A549 (cell line): ENCODE results near the gene ARMC9. TPM values are rescaled to one million over a fixed set of nuclear protein-coding genes. Genes with fewer than 3 reads are reported as not detected.

Experiments used
- ATAC-seq, 2 experiments: fragments of 200-7000 bp in 1 of 2; fragments of >200 bp in 1 of 2; cut with Nextera tagmentation in 1 of 2; cut with Tn5 transposase in 1 of 2; 3 replicates each; pipeline versions ENCODE4 v1.8.0 to v1.9.1; 2018 to 2020; ENCODE audit warnings: mild to moderate bottlenecking in 1 of 2, moderate library complexity in 1 of 2
- CTCF ChIA-PET: fragments of 300-600 bp; sonication (Branson Sonifier 250); formaldehyde crosslinking; extraction: SDS; loops from one replicate; lab custom pipeline; 2021; ENCODE audit warnings: antibody characterized with exemption, inconsistent platforms; lab: Yijun Ruan, JAX
- POLR2A ChIA-PET: fragments of 350-600 bp; formaldehyde crosslinking; extraction: SDS; loops from one replicate; lab custom pipeline; 2021; ENCODE audit warnings: antibody characterized with exemption, inconsistent platforms; lab: Yijun Ruan, JAX
- DNase-seq, 2 experiments: peaks; one replicate each; pipeline versions ENCODE4 v3.0.0 to v3.0.0-alpha.2; 2011 to 2016; ENCODE audit warnings: low read depth in 1 of 2, low spot score in 1 of 2
- FAIRE-seq: peaks from 2 replicates; lab custom pipeline; 2011; peaks lifted over from hg19 to GRCh38; lab: Jason Lieb, UNC
- H3K27ac ChIP-seq, 2 experiments: fragments of >200 bp; sonication (Bioruptor Twin); formaldehyde crosslinking; 3 replicates each; pipeline ENCODE4 v1.5.1; 2016 to 2017
- H3K4me1 ChIP-seq: fragments of >200 bp; sonication (Bioruptor Twin); formaldehyde crosslinking; 3 replicates; pipeline ENCODE4 v1.6.1; 2016
- H3K4me2 ChIP-seq: fragments of >200 bp; sonication (Bioruptor Twin); formaldehyde crosslinking; 3 replicates; pipeline ENCODE4 v1.6.1; 2016
- H3K4me3 ChIP-seq: fragments of >200 bp; sonication (Bioruptor Twin); formaldehyde crosslinking; 3 replicates; pipeline ENCODE4 v1.5.1; 2016
- H3K9me3 ChIP-seq: fragments of >200 bp; sonication (Bioruptor Twin); formaldehyde crosslinking; 3 replicates; pipeline ENCODE4 v1.6.1; 2016
- BCL3 ChIP-seq: fragments of >200 bp; sonication (Bioruptor Twin); formaldehyde crosslinking; IDR thresholded peaks from 3 replicates; pipeline ENCODE4 v1.6.1; 2016
- CBX8 ChIP-seq: fragments of 200-600 bp; sonication (generic); IDR thresholded peaks from 2 replicates; pipeline ENCODE4 v1.6.1; 2016
- CHD2 ChIP-seq: fragments of 150-350 bp; IDR thresholded peaks from 2 replicates; pipeline ENCODE4 v1.6.1; 2014; ENCODE audit warnings: low read length; ENCODE audit not compliant: partially characterized antibody
- E2F6 ChIP-seq: IDR thresholded peaks from 2 replicates; pipeline ENCODE4 v1.6.1; 2012; ENCODE audit warnings: low read depth, borderline replicate concordance
- FOSL2 ChIP-seq, 2 experiments: fragments of 450-650 bp in 1 of 2; fragments of >200 bp in 1 of 2; sonication (Bioruptor Twin) in 1 of 2; formaldehyde crosslinking; IDR thresholded peaks; 2 replicates each; pipeline versions ENCODE4 v1.5.0 to v1.6.1; 2016 to 2020; ENCODE audit warnings: mild to moderate bottlenecking in 1 of 2, moderate library complexity in 1 of 2
- HDAC2 ChIP-seq: fragments of 200-600 bp; sonication (generic); IDR thresholded peaks from 2 replicates; pipeline ENCODE4 v1.6.1; 2016
- HEYL ChIP-seq: fragments of 250-450 bp; sonication (Bioruptor Pico); IDR thresholded peaks from 2 replicates; pipeline ENCODE4 v1.8.0; 2021; ENCODE audit warnings: mild to moderate bottlenecking, moderate library complexity
- JUNB ChIP-seq: fragments of >200 bp; sonication (Bioruptor Twin); formaldehyde crosslinking; IDR thresholded peaks from 2 replicates; pipeline ENCODE4 v1.6.1; 2016
- KDM1A ChIP-seq: fragments of 200-600 bp; sonication (generic); IDR thresholded peaks from 2 replicates; pipeline ENCODE4 v1.6.1; 2016; ENCODE audit warnings: low read depth, mild to moderate bottlenecking
- MAX ChIP-seq: IDR thresholded peaks from 2 replicates; pipeline ENCODE4 v1.6.1; 2012
- NFE2L2 ChIP-seq: fragments of 150-350 bp; conservative IDR thresholded peaks from 2 replicates; pipeline ENCODE4 v1.6.1; 2014; ENCODE audit warnings: low read length
- PHF8 ChIP-seq: fragments of 200-600 bp; sonication (generic); IDR thresholded peaks from 2 replicates; pipeline ENCODE4 v1.6.1; 2016; ENCODE audit warnings: low read depth, mild to moderate bottlenecking, antibody characterized with exemption, moderate library complexity, borderline replicate concordance
- POLR2A ChIP-seq: IDR thresholded peaks from 2 replicates; pipeline ENCODE4 v1.6.1; 2012; ENCODE audit warnings: mild to moderate bottlenecking, low read length
- POLR2AphosphoS2 ChIP-seq: conservative IDR thresholded peaks from 2 replicates; pipeline ENCODE4 v1.6.1; 2012; ENCODE audit warnings: low read length, improper control_type of control experiment, inconsistent platforms
- RAD21 ChIP-seq, 2 experiments: fragments of >200 bp in 1 of 2; sonication (Bioruptor Twin) in 1 of 2; formaldehyde crosslinking in 1 of 2; IDR thresholded peaks in 1 of 2; conservative IDR thresholded peaks in 1 of 2; 2 replicates in 1 of 2; 3 replicates in 1 of 2; pipeline ENCODE4 v1.6.1; 2012 to 2018; ENCODE audit warnings: inconsistent platforms in 1 of 2
- RCOR1 ChIP-seq: fragments of 150-350 bp; IDR thresholded peaks from 2 replicates; pipeline ENCODE4 v1.6.1; 2014; ENCODE audit warnings: antibody characterized with exemption, low read length, low read depth
- RFX5 ChIP-seq: fragments of 450-650 bp; IDR thresholded peaks from 2 replicates; pipeline ENCODE4 v1.7.1; 2014; ENCODE audit warnings: antibody characterized with exemption, mild to moderate bottlenecking, moderate library complexity
- RNF2 ChIP-seq: fragments of 200-600 bp; sonication (generic); IDR thresholded peaks from 2 replicates; pipeline ENCODE4 v1.6.1; 2016; ENCODE audit warnings: low read depth, mild to moderate bottlenecking, antibody characterized with exemption, moderate library complexity, borderline replicate concordance
- SMC3 ChIP-seq: fragments of >200 bp; sonication (Bioruptor Twin); formaldehyde crosslinking; IDR thresholded peaks from 3 replicates; pipeline ENCODE4 v1.6.1; 2018; ENCODE audit warnings: inconsistent platforms
- SREBF2 ChIP-seq: fragments of 450-650 bp; IDR thresholded peaks from 2 replicates; pipeline ENCODE4 v1.6.1; 2014; ENCODE audit warnings: mild to moderate bottlenecking, moderate library complexity
- TFCP2L1 ChIP-seq: fragments of 250-450 bp; sonication (Bioruptor Pico); IDR thresholded peaks from 2 replicates; pipeline ENCODE4 v1.5.0; 2021; ENCODE audit warnings: mild to moderate bottlenecking
- ZC3H11A ChIP-seq: fragments of 450-650 bp; IDR thresholded peaks from 2 replicates; pipeline ENCODE4 v1.6.1; 2014; ENCODE audit warnings: antibody characterized with exemption, mild to moderate bottlenecking
- ZFP36 ChIP-seq: fragments of 450-650 bp; IDR thresholded peaks from 2 replicates; pipeline ENCODE4 v1.6.1; 2014; ENCODE audit warnings: borderline replicate concordance; ENCODE audit not compliant: partially characterized antibody
- ZSCAN20 ChIP-seq: fragments of 250-450 bp; sonication (Bioruptor Pico); IDR thresholded peaks from 2 replicates; pipeline ENCODE4 v1.8.0; 2022; ENCODE audit warnings: mild to moderate bottlenecking, moderate library complexity
- WGBS: methylation state at CpG from one replicate; pipeline ENCODE4 v1.1.6; 2017; ENCODE audit errors: missing lambda C conversion rate; 5-methylcytosine and 5-hydroxymethylcytosine counted together
- polyA plus RNA-seq, 4 experiments: library from polyadenylated mRNA; depleted of rRNA in 3 of 4; stranded (reverse); fragments of >200 nt; fragmentation: RNase III in 1 of 4; extraction: RNeasy Plus Mini Kit Qiagen cat#74134 plus additional on column Dnase treatment in 1 of 4; gene quantifications; 2 replicates in 3 of 4; 3 replicates in 1 of 4; pipeline ENCODE4 v1.2.3, GENCODE V29; 2011 to 2017

The ARMC9 gene
- polyA plus RNA-seq, 2 of the 4 experiments (the other 2 are of a cell fraction): 12.0 to 14.1 TPM

GRCh38 chr2:231395188-231396057 is 197.0 kb downstream of the ARMC9 start, which contains the start of gene B3GNT7:
Gene B3GNT7 (plus strand): TSS chr2:231395710. CDS start chr2:231395804, 94 bp downstream.
- ChIA-PET POLR2A (no interaction called here), CTCF (interaction anchor here (0.9 to 12.7 kb wide), 7 partner anchors 15 to 168 kb away, joined by 3 to 141 read pairs (median 16); no protein-coding TSS in a partner anchor)
- WGBS: 81% methylated on average over 5 of the region's 95 CpGs
- Histone ChIP-seq H3K9me3 (no peaks in the 10 kb centered on the region), H3K4me1 (peaks cover 16% of the 10 kb centered on the region), H3K27ac (peak within 1 kb of the TSS; percentile 83 to 86), H3K4me2 (peak within 1 kb of the TSS; percentile 100), H3K4me3 (peak within 1 kb of the TSS; percentile 73)
- DNase-seq: no peak
- no peak for TF ChIP-seq SREBF2
- no peak for TF ChIP-seq JUNB
- TF ChIP-seq CBX8: no peak
- TF ChIP-seq ZFP36: no peak
- TF ChIP-seq POLR2A: no peak
- no peak for TF ChIP-seq FOSL2 (IDR thresholded peaks at IDR 0.05)
- TF ChIP-seq FOSL2 (CRISPR knock-in tag; IDR thresholded peaks at IDR 0.05): no peak
- no peak for TF ChIP-seq NFE2L2
- no peak for TF ChIP-seq BCL3
- no peak for TF ChIP-seq POLR2AphosphoS2
- TF ChIP-seq ZSCAN20 (CRISPR knock-in tag): no peak
- TF ChIP-seq HEYL (CRISPR knock-in tag): no peak
- no peak for TF ChIP-seq TFCP2L1 (CRISPR knock-in tag)
- no peak for TF ChIP-seq HDAC2
- no peak for TF ChIP-seq RCOR1
- TF ChIP-seq MAX: no peak
- peak in 1 of 2 experiments; percentile 5; a peak in 3 of 6 replicates for ATAC-seq
- no peak for FAIRE-seq

GRCh38 chr2:231396058-231396821 is 197.8 kb downstream of the ARMC9 start:
- CTCF ChIA-PET: interaction anchor here (0.8 to 12.7 kb wide), 6 partner anchors 15 to 169 kb away, joined by 3 to 141 read pairs (median 11); no protein-coding TSS in a partner anchor
- FAIRE-seq (no peak), ATAC-seq (no peak), DNase-seq (no peak)
- POLR2A ChIA-PET: no interaction called here
- Histone ChIP-seq H3K9me3 (no peaks in the 10 kb centered on the region), H3K4me1 (peaks cover 18% of the 10 kb centered on the region), H3K4me2 (peak overlapping the region; percentile 100)
- TF ChIP-seq SMC3: no peak
- TF ChIP-seq PHF8: no peak
- TF ChIP-seq RNF2: no peak
- no peak for TF ChIP-seq RAD21 (conservative IDR thresholded peaks at IDR 0.05 in 1 of 2, IDR thresholded peaks at IDR 0.05 in 1 of 2)
- no peak for TF ChIP-seq RFX5
- no peak for TF ChIP-seq KDM1A
- no peak for TF ChIP-seq POLR2AphosphoS2
- TF ChIP-seq FOSL2 (IDR thresholded peaks at IDR 0.05): no peak
- no peak for TF ChIP-seq FOSL2 (CRISPR knock-in tag; IDR thresholded peaks at IDR 0.05)
- no peak for TF ChIP-seq MAX
- TF ChIP-seq E2F6: no peak
- no peak for TF ChIP-seq ZC3H11A
- TF ChIP-seq SREBF2: no peak
- TF ChIP-seq CHD2: no peak
- TF ChIP-seq, all 56 proteins: peak for 0
- peak overlapping the region; percentile 73 for H3K4me3 ChIP-seq
- peak overlapping the region; percentile 83 to 86 for H3K27ac ChIP-seq
- 55% methylated on average over 11 of the region's 41 CpGs for WGBS
